H1 (cell line): ENCODE results near the gene CYP26C1. TPM values are rescaled to one million over a fixed set of nuclear protein-coding genes. Genes with fewer than 3 reads are reported as not detected.

Experiments used
- RNF2 ChIP-seq: fragments of 200-900, 300-1000 bp; sonication (generic); IDR thresholded peaks from 2 replicates; pipeline ENCODE4 v1.7.1; 2016; ENCODE audit warnings: borderline replicate concordance, low read depth, mild to moderate bottlenecking, antibody characterized with exemption, low read length; ENCODE audit not compliant: poor library complexity, severe bottlenecking; ENCODE audit errors: missing control alignments
- TAF7 ChIP-seq: optimal IDR thresholded peaks from 2 replicates; pipeline ENCODE3; 2011; ENCODE audit warnings: low read depth, mild to moderate bottlenecking, inconsistent platforms, low read length, moderate library complexity, borderline replicate concordance
- polyA plus RNA-seq, 7 experiments: library from polyadenylated mRNA; depleted of rRNA in 3 of 7; stranded (reverse) in 5 of 7; unstranded in 2 of 7; fragments of >200 nt in 5 of 7; fragments of 200-250 nt in 2 of 7; gene quantifications; 1 replicate in 5 of 7; 2 replicates in 1 of 7; 4 replicates in 1 of 7; pipeline versions ENCODE4 v1.2.1 to v1.2.3, GENCODE V29; 2011 to 2013; ENCODE audit warnings: missing spikeins in 2 of 7, mixed read lengths in 2 of 7
- total RNA-seq: library from RNA; stranded (reverse); fragmentation: NEBNext Ultra II Directional; extraction: Animal tissue kit (Norgen Biotek cat#: 25700); gene quantifications from 2 replicates; pipeline ENCODE4 v1.2.1, GENCODE V29; 2021

CYP26C1 gene
- total and polyA plus RNA-seq, 2 of the 8 experiments (the other 6 are each of a cell fraction or from before 2014, with no cell fraction given): 0.12 to 0.28 TPM

DNA sequence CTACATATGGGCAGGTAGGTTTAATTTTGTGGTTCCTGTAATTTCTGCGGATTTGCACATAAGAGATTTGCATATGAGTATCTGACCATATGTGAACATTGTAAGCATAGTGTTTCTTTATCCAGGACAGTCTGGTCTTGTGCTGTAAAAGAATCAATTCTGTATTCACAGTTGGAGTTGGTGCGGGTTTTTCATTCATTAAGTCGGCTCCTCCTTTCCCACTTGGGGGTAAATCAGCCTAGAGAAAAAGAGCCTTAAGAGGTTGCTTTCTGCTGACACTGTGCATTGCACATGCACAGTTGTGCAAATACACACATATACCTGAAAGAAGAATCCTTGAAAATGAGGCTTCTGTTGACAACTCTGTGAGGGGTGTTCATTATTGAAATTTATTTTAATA lies 6.1 kb upstream of the CYP26C1 start (continued):
- TF ChIP-seq RNF2: no peak
- TF ChIP-seq TAF7: no peak
